ENCODE data around the gene MINDY4. TPM values are rescaled to one million over a fixed set of nuclear protein-coding genes. Genes with fewer than 3 reads are reported as not detected.

Gene MINDY4
- total RNA-seq, 1 experiment from 2014 or later: 2.1 TPM

GRCh38 chr7:30873656-30874055 is 102.4 kb downstream of the MINDY4 start:
- Histone ChIP-seq H3K36me3 (ENCODE audit: control insufficient read depth, insufficient read depth, low read length) (no peaks in the 10 kb centered on the region), H3K9me3 (no peaks in the 10 kb centered on the region), H3K4me3 (ENCODE audit: low read depth, low read length) (no peak overlapping the region), H3K27me3 (replicated peaks; ENCODE audit: control insufficient read depth, insufficient read depth, low read length) (no peaks in the 10 kb centered on the region), H3K4me1 (peaks cover 2% of the 10 kb centered on the region)
- Mint-ChIP-seq H3K27me3 (ENCODE audit: insufficient read depth, unreplicated experiment) (no peaks in the 10 kb centered on the region), H3K9me3 (ENCODE audit: unreplicated experiment) (no peaks in the 10 kb centered on the region), H3K4me1 (ENCODE audit: low read depth, unreplicated experiment) (peaks cover 1% of the 10 kb centered on the region), H3K27ac (ENCODE audit: unreplicated experiment) (no peak overlapping the region), H3K36me3 (ENCODE audit: insufficient read depth, unreplicated experiment) (no peaks in the 10 kb centered on the region), H3K4me3 (ENCODE audit: unreplicated experiment) (no peak overlapping the region)
- intact Hi-C loops (cut with micrococcal nuclease; ENCODE audit: unreplicated experiment): no loop called here
- POLR2A ChIA-PET: no interaction called here
- DNase-seq: no peak
- no TSS peak for BruUV-seq (replicated peaks)
- CTCF ChIA-PET: no interaction called here
- TF ChIP-seq, protein P1, sequence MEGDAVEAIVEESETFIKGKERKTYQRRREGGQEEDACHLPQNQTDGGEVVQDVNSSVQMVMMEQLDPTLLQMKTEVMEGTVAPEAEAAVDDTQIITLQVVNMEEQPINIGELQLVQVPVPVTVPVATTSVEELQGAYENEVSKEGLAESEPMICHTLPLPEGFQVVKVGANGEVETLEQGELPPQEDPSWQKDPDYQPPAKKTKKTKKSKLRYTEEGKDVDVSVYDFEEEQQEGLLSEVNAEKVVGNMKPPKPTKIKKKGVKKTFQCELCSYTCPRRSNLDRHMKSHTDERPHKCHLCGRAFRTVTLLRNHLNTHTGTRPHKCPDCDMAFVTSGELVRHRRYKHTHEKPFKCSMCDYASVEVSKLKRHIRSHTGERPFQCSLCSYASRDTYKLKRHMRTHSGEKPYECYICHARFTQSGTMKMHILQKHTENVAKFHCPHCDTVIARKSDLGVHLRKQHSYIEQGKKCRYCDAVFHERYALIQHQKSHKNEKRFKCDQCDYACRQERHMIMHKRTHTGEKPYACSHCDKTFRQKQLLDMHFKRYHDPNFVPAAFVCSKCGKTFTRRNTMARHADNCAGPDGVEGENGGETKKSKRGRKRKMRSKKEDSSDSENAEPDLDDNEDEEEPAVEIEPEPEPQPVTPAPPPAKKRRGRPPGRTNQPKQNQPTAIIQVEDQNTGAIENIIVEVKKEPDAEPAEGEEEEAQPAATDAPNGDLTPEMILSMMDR (IDR thresholded peaks at IDR 0.05; ENCODE audit: insufficient read depth in 1 of 2, low read depth in 1 of 2, low read length in 1 of 2, severe bottlenecking in 1 of 2, unreplicated experiment in 1 of 2): no peak

GRCh38 chr7:30874656-30875302 is 103.6 kb downstream of the MINDY4 start:
- H3K27me3 ChIP-seq (replicated peaks; ENCODE audit: control insufficient read depth, insufficient read depth, low read length): no peaks in the 10 kb centered on the region
- BruUV-seq (replicated peaks): no TSS peak
- H3K27ac Mint-ChIP-seq (ENCODE audit: unreplicated experiment): no peak overlapping the region
- no peaks in the 10 kb centered on the region for H3K9me3 ChIP-seq
- H3K36me3 Mint-ChIP-seq (ENCODE audit: insufficient read depth, unreplicated experiment): no peaks in the 10 kb centered on the region
- TF ChIP-seq, protein P1 (IDR thresholded peaks at IDR 0.05; ENCODE audit: insufficient read depth in 1 of 2, low read depth in 1 of 2, low read length in 1 of 2, severe bottlenecking in 1 of 2, unreplicated experiment in 1 of 2): no peak
- intact Hi-C loops (cut with micrococcal nuclease; ENCODE audit: unreplicated experiment): no loop called here
- peaks cover 13% of the 10 kb centered on the region for H3K4me1 Mint-ChIP-seq (ENCODE audit: low read depth, unreplicated experiment)
- H3K27me3 Mint-ChIP-seq (ENCODE audit: insufficient read depth, unreplicated experiment): no peaks in the 10 kb centered on the region
- H3K4me3 ChIP-seq (ENCODE audit: low read depth, low read length): no peak overlapping the region
- no peak overlapping the region for H3K4me3 Mint-ChIP-seq (ENCODE audit: unreplicated experiment)
- peaks cover 14% of the 10 kb centered on the region for H3K4me1 ChIP-seq
- ChIA-PET POLR2A (no interaction called here), CTCF (no interaction called here)
- no peak for DNase-seq
- H3K36me3 ChIP-seq (ENCODE audit: control insufficient read depth, insufficient read depth, low read length): no peaks in the 10 kb centered on the region
- H3K9me3 Mint-ChIP-seq (ENCODE audit: unreplicated experiment): no peaks in the 10 kb centered on the region

- TF ChIP-seq, protein P1 (IDR thresholded peaks at IDR 0.05; ENCODE audit: insufficient read depth in 1 of 2, low read depth in 1 of 2, low read length in 1 of 2, severe bottlenecking in 1 of 2, unreplicated experiment in 1 of 2): no peak
- ChIA-PET POLR2A (no interaction called here), CTCF (interaction anchor here (0.9 kb wide), 1 partner anchor 246 kb away, joined by 3 read pairs; no protein-coding TSS in a partner anchor)
- Mint-ChIP-seq H3K27me3 (ENCODE audit: insufficient read depth, unreplicated experiment) (no peaks in the 10 kb centered on the region), H3K4me3 (ENCODE audit: unreplicated experiment) (no peak overlapping the region), H3K27ac (ENCODE audit: unreplicated experiment) (no peak overlapping the region), H3K4me1 (ENCODE audit: low read depth, unreplicated experiment) (peaks cover 31% of the 10 kb centered on the region), H3K9me3 (ENCODE audit: unreplicated experiment) (no peaks in the 10 kb centered on the region), H3K36me3 (ENCODE audit: insufficient read depth, unreplicated experiment) (peaks cover 4% of the 10 kb centered on the region)
- Histone ChIP-seq H3K9me3 (no peaks in the 10 kb centered on the region), H3K4me3 (ENCODE audit: low read depth, low read length) (no peak overlapping the region), H3K36me3 (ENCODE audit: control insufficient read depth, insufficient read depth, low read length) (no peaks in the 10 kb centered on the region), H3K27me3 (replicated peaks; ENCODE audit: control insufficient read depth, insufficient read depth, low read length) (no peaks in the 10 kb centered on the region), H3K4me1 (peaks cover 34% of the 10 kb centered on the region)
- DNase-seq: no peak
- no TSS peak for BruUV-seq (replicated peaks)
- intact Hi-C loops (cut with micrococcal nuclease; ENCODE audit: unreplicated experiment): no loop called here
These were observed 106.0 kb downstream of the MINDY4 start for GRCh38 chr7:30877015-30877769.
